Measurements from ENCODE around the gene SPI1.
A peak's percentile ranks its signal among the peaks of the same experiment; 100 is the strongest.

Gene SPI1

GRCh38 chr11:47413351-47413750, 35.0 kb upstream of the SPI1 start:
- TF ChIP-seq NFIC (IDR thresholded peaks at IDR 0.05) (no peak), RAD21 (IDR thresholded peaks at IDR 0.05; ENCODE audit: low read depth) (no peak), REST (IDR thresholded peaks at IDR 0.05; ENCODE audit: low read depth) (no peak), TEAD4 (IDR thresholded peaks at IDR 0.05) (no peak), FOXM1 (IDR thresholded peaks at IDR 0.05; ENCODE audit: borderline replicate concordance, low read depth) (no peak), TAF1 (IDR thresholded peaks at IDR 0.05; ENCODE audit: low read depth) (no peak), EGR1 (IDR thresholded peaks at IDR 0.05) (no peak), USF1 (IDR thresholded peaks at IDR 0.05) (no peak), TCF12 (IDR thresholded peaks at IDR 0.05; ENCODE audit: low read depth) (no peak), ZBTB7A (IDR thresholded peaks at IDR 0.05; ENCODE audit: low read depth) (no peak), MAX (IDR thresholded peaks at IDR 0.05) (no peak)

GRCh38 chr11:47411884-47412746, 33.8 kb upstream of the SPI1 start:
- TF ChIP-seq YY1 (IDR thresholded peaks at IDR 0.05; ENCODE audit: low read depth) (0 out of 2 replicates have a peak, but pooled peaks have one; percentile 23), EGR1 (IDR thresholded peaks at IDR 0.05) (no peak), RAD21 (IDR thresholded peaks at IDR 0.05; ENCODE audit: low read depth) (peak; percentile 60; the same call in 1 of the 2 replicates)

GRCh38 chr11:47410370-47411264, 32.3 kb upstream of the SPI1 start:
- TF ChIP-seq CREB1 (IDR thresholded peaks at IDR 0.05; ENCODE audit: low read depth) = no peak
- TF ChIP-seq EP300 (IDR thresholded peaks at IDR 0.05; ENCODE audit: borderline replicate concordance) = no peak
- no peak for TF ChIP-seq NFIC (IDR thresholded peaks at IDR 0.05)
- TF ChIP-seq CEBPB (IDR thresholded peaks at IDR 0.05) = no peak
- TF ChIP-seq EGR1 (IDR thresholded peaks at IDR 0.05) = no peak
- TF ChIP-seq MAX (IDR thresholded peaks at IDR 0.05) = no peak
- TF ChIP-seq RAD21 (IDR thresholded peaks at IDR 0.05; ENCODE audit: low read depth) = no peak
- TF ChIP-seq TEAD4 (IDR thresholded peaks at IDR 0.05) = no peak
- TF ChIP-seq ZBTB7A (IDR thresholded peaks at IDR 0.05; ENCODE audit: low read depth) = no peak
- TF ChIP-seq YY1 (IDR thresholded peaks at IDR 0.05; ENCODE audit: low read depth) = no peak
- TF ChIP-seq REST (IDR thresholded peaks at IDR 0.05; ENCODE audit: low read depth) = no peak
- TF ChIP-seq USF1 (IDR thresholded peaks at IDR 0.05) = no peak
- TF ChIP-seq TAF1 (IDR thresholded peaks at IDR 0.05; ENCODE audit: low read depth) = no peak
- no peak for TF ChIP-seq FOXM1 (IDR thresholded peaks at IDR 0.05; ENCODE audit: borderline replicate concordance, low read depth)

- TF ChIP-seq ZBTB7A (IDR thresholded peaks at IDR 0.05; ENCODE audit: low read depth) (no peak), YY1 (IDR thresholded peaks at IDR 0.05; ENCODE audit: low read depth) (no peak), MAX (IDR thresholded peaks at IDR 0.05) (no peak), EP300 (IDR thresholded peaks at IDR 0.05; ENCODE audit: borderline replicate concordance) (no peak), TAF1 (IDR thresholded peaks at IDR 0.05; ENCODE audit: low read depth) (no peak)
Measured at GRCh38 chr11:47409440-47410369, 31.4 kb upstream of the SPI1 start.

All from Ishikawa (cell line).